Measurements from ENCODE around the gene IKBKE. TPM values are rescaled to one million over a fixed set of nuclear protein-coding genes. Genes with fewer than 3 reads are reported as not detected.

IKBKE gene
- total and polyA plus RNA-seq, 10 of the 15 experiments (the other 5 are each of a cell fraction or from before 2014, with no cell fraction given) = 12.8 to 35.1 (median 23.1) TPM

DNA sequence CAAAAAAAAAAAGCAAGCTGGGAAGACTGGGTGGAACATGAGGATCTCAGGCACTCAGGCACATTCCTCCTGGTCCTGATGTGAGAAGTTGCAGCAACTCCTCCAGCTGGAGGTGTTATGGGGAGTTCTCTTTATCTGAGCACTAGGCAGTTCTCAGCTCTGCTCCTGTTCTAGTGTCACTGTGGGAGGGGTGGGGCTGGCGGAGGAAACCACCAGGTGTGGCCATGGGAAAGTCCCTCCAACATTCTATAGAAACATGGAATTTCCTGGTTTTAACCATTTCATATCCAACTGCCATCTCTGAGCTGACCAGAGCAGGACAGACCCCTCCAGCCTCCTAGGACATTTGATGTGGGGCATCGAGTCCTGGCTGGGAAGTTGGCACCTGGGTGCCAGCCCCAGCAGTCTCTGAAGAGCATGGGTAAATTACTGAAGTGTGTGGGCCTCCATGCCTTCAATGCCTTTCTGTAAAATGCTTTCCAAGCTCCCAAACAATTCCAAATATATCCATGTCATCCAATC, 804 bp upstream of the IKBKE start:
- no peaks in the 10 kb centered on the region for H3K9me3 ChIP-seq (replicated peaks; ENCODE audit: control insufficient read depth, insufficient read depth, low read length)
- ATAC-seq (peak; percentile 28), FAIRE-seq (no peak), DNase-seq (ENCODE audit: low read depth, low spot score) (no peak)
- in situ Hi-C loops (cut with MboI) (no loop called here), intact Hi-C loops (cut with micrococcal nuclease; ENCODE audit: unreplicated experiment) (no loop called here)
- ChIA-PET SMC1A (ENCODE audit: uncharacterized antibody, unreplicated experiment) (interaction anchor here (0.6 to 4.4 kb wide), 17 partner anchors 8 to 1295 kb away, joined by 3 to 31 read pairs (median 9); partner anchors contain the start of gene RASSF5), RAD21 (ENCODE audit: unreplicated experiment) (interaction anchor here (0.6 to 3.6 kb wide), 17 partner anchors 8 to 247 kb away, joined by 3 to 55 read pairs (median 8); partner anchors contain the start of genes DYRK3 and RASSF5), POLR2A (interaction anchor here (0.6 to 4.3 kb wide), 19 partner anchors 10 to 336 kb away, joined by 3 to 37 read pairs (median 4); partner anchors contain the start of gene DYRK3), CTCF (interaction anchor here (0.6 to 4.1 kb wide), 16 partner anchors 8 to 417 kb away, joined by 3 to 61 read pairs (median 4); no protein-coding TSS in a partner anchor)
- H3K9ac ChIP-seq (ENCODE audit: control insufficient read depth, insufficient read depth, low read length) = peak overlapping the region; percentile 77
- H3K4me1 ChIP-seq (ENCODE audit: control insufficient read depth, insufficient read depth, low read length) = peaks cover 69% of the 10 kb centered on the region
- H4K20me1 ChIP-seq (ENCODE audit: control insufficient read depth, insufficient read depth) = no peaks in the 10 kb centered on the region
- H3K36me3 ChIP-seq (ENCODE audit: control insufficient read depth in 2 of 2, insufficient read depth in 2 of 2, low read length in 1 of 2) = peaks cover 6% of the 10 kb centered on the region in 2 experiments; a peak in 3 of 4 replicates
- H3K27ac ChIP-seq (ENCODE audit: control insufficient read depth, insufficient read depth) = peak overlapping the region; percentile 88
- H3K4me2 ChIP-seq (ENCODE audit: control insufficient read depth, insufficient read depth) = peak overlapping the region; percentile 99
- H3K79me2 ChIP-seq (ENCODE audit: control insufficient read depth, insufficient read depth, low read length) = peaks cover 37% of the 10 kb centered on the region
- 0% methylated on average over 2 of the region's 2 CpGs for WGBS (ENCODE audit: insufficient coverage, insufficient replicate concordance, low lambda C conversion rate, missing lambda C conversion rate)
- H2AFZ ChIP-seq (ENCODE audit: control insufficient read depth, low read depth, low read length) = peak overlapping the region; percentile 41
- no TSS peak for BruUV-seq (replicated peaks)
- H3K4me3 ChIP-seq = peak overlapping the region; percentile 94
- no peaks in the 10 kb centered on the region for H3K27me3 ChIP-seq (replicated peaks in 1 of 2; ENCODE audit: control insufficient read depth in 2 of 2, insufficient read depth in 2 of 2, low read length in 1 of 2)
- no peak for TF ChIP-seq CHD1 (IDR thresholded peaks at IDR 0.05; ENCODE audit: low read depth, low read length)
- no peak for TF ChIP-seq CBX3 (IDR thresholded peaks at IDR 0.05; ENCODE audit: borderline replicate concordance, low read depth)
- TF ChIP-seq, protein P1, sequence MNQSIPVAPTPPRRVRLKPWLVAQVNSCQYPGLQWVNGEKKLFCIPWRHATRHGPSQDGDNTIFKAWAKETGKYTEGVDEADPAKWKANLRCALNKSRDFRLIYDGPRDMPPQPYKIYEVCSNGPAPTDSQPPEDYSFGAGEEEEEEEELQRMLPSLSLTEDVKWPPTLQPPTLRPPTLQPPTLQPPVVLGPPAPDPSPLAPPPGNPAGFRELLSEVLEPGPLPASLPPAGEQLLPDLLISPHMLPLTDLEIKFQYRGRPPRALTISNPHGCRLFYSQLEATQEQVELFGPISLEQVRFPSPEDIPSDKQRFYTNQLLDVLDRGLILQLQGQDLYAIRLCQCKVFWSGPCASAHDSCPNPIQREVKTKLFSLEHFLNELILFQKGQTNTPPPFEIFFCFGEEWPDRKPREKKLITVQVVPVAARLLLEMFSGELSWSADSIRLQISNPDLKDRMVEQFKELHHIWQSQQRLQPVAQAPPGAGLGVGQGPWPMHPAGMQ (IDR thresholded peaks at IDR 0.05; ENCODE audit: borderline replicate concordance) = no peak
- TF ChIP-seq ZBTB4 (CRISPR knock-in tag; IDR thresholded peaks at IDR 0.05) = no peak
- 0 out of 4 replicates have a peak, but pooled peaks of 1 of the 2 experiments have one; percentile 39 for TF ChIP-seq EP300 (IDR thresholded peaks at IDR 0.05; ENCODE audit: borderline replicate concordance in 1 of 2, control insufficient read depth in 1 of 2, low read depth in 2 of 2, low read length in 2 of 2)
- TF ChIP-seq POLR2A (IDR thresholded peaks at IDR 0.05; ENCODE audit: low read depth, low read length) = no peak
- TF ChIP-seq SIN3A (IDR thresholded peaks at IDR 0.05; ENCODE audit: low read depth, low read length) = no peak
- no peak for TF ChIP-seq ZNF274 (IDR thresholded peaks at IDR 0.05; ENCODE audit: insufficient read depth, insufficient read length)
- no peak for TF ChIP-seq E4F1 (IDR thresholded peaks at IDR 0.05; ENCODE audit: borderline replicate concordance, partially characterized antibody)
- no peak for TF ChIP-seq SREBF2 (IDR thresholded peaks at IDR 0.05; ENCODE audit: low read length)
- TF ChIP-seq SRF (IDR thresholded peaks at IDR 0.05; ENCODE audit: low read depth in 2 of 2, low read length in 2 of 2) = no peak
- peak; percentile 39 to 48; a peak in 2 of 4 replicates for TF ChIP-seq IKZF2 (IDR thresholded peaks at IDR 0.05)
- no peak for TF ChIP-seq ESRRA (IDR thresholded peaks at IDR 0.05; ENCODE audit: low read length)
- no peak for TF ChIP-seq BCL3 (IDR thresholded peaks at IDR 0.05; ENCODE audit: borderline replicate concordance, insufficient read depth, low read depth, low read length, poor library complexity, severe bottlenecking)

All from GM12878 (cell line).